MCF 10A (cell line): ENCODE measurements around the gene SKAP2. TPM values are rescaled to one million over a fixed set of nuclear protein-coding genes. Genes with fewer than 3 reads are reported as not detected.
A peak's percentile ranks its signal among the peaks of the same experiment; 100 is the strongest.

Experiments
- BruUV-seq: library from RNA; stranded (reverse); fragments of 400-500 nt; replicated peaks from 2 replicates; lab custom pipeline; 2021; lab: Mats Ljungman, UMichigan
- CTCF ChIA-PET: fragments of 300-600 bp; sonication (Branson Sonifier 250); formaldehyde crosslinking; extraction: SDS; loops from one replicate; lab custom pipeline; 2021; ENCODE audit warnings: antibody characterized with exemption, inconsistent platforms; lab: Yijun Ruan, JAX
- POLR2A ChIA-PET: fragments of 300-600, 350-650 bp; sonication (Branson Sonifier 250); formaldehyde crosslinking; extraction: SDS; loops from one replicate; lab custom pipeline; 2020; ENCODE audit warnings: antibody characterized with exemption, inconsistent platforms; lab: Yijun Ruan, JAX
- DNase-seq: peaks from one replicate; pipeline ENCODE4 v3.0.0-alpha.2; 2018; ENCODE audit not compliant: unreplicated experiment
- H3K27ac Mint-ChIP-seq: one replicate; pipeline ENCODE4 v1.8.0; 2022; ENCODE audit warnings: mild to moderate bottlenecking, low read depth, mixed read lengths; ENCODE audit not compliant: unreplicated experiment
- H3K27me3 Mint-ChIP-seq: one replicate; pipeline ENCODE4 v1.8.0; 2022; ENCODE audit warnings: mixed read lengths; ENCODE audit not compliant: insufficient read depth, unreplicated experiment
- H3K36me3 Mint-ChIP-seq: one replicate; pipeline ENCODE4 v1.8.0; 2022; ENCODE audit warnings: mild to moderate bottlenecking, moderate library complexity, mixed read lengths; ENCODE audit not compliant: insufficient read depth, unreplicated experiment
- H3K4me1 Mint-ChIP-seq: one replicate; pipeline ENCODE4 v1.8.0; 2022; ENCODE audit warnings: mixed read lengths; ENCODE audit not compliant: insufficient read depth, unreplicated experiment
- H3K4me3 Mint-ChIP-seq: one replicate; pipeline ENCODE4 v1.8.0; 2022; ENCODE audit warnings: mild to moderate bottlenecking, moderate library complexity, mixed read lengths; ENCODE audit not compliant: unreplicated experiment
- H3K9me3 Mint-ChIP-seq: one replicate; pipeline ENCODE4 v1.8.0; 2022; ENCODE audit warnings: mixed read lengths; ENCODE audit not compliant: unreplicated experiment
- CTCF ChIP-seq: fragments of 200-600 bp; IDR thresholded peaks from one replicate; pipeline ENCODE4 v1.8.0; 2022; ENCODE audit warnings: antibody characterized with exemption, mild to moderate bottlenecking; ENCODE audit not compliant: unreplicated experiment
- intact Hi-C: fragments of 100-400 bp; cut with micrococcal nuclease; formaldehyde crosslinking; loops from 2 replicates; pipeline ENCODE4 v1.14.1; 2022
- total RNA-seq: library from RNA; stranded (reverse); gene quantifications from 2 replicates; pipeline ENCODE4 v1.2.3, GENCODE V29; 2022

Gene SKAP2
- total RNA-seq, 1 experiment from 2014 or later: 27.5 TPM

GRCh38 chr7:26910221-26910620 is 45.8 kb upstream of the SKAP2 start:
- intact Hi-C loops: no loop called here
- no TSS peak for BruUV-seq
- Mint-ChIP-seq H3K36me3 (no peaks in the 10 kb centered on the region), H3K4me1 (peaks cover 26% of the 10 kb centered on the region), H3K4me3 (no peak overlapping the region), H3K27ac (peak overlapping the region; percentile 50), H3K9me3 (no peaks in the 10 kb centered on the region), H3K27me3 (no peaks in the 10 kb centered on the region)
- no peak for TF ChIP-seq CTCF
- peak; percentile 79 for DNase-seq
- ChIA-PET CTCF (interaction anchor here (1.2 kb wide), 1 partner anchor 84 kb away, joined by 3 read pairs; no protein-coding TSS in a partner anchor), POLR2A (interaction anchor here (0.9 to 1.2 kb wide), 2 partner anchors 12 to 41 kb away, joined by 3 to 4 read pairs; no protein-coding TSS in a partner anchor)

- H3K27ac Mint-ChIP-seq: no peak overlapping the region
- no peak overlapping the region for H3K4me3 Mint-ChIP-seq
- no peaks in the 10 kb centered on the region for H3K4me1 Mint-ChIP-seq
- H3K27me3 Mint-ChIP-seq: no peaks in the 10 kb centered on the region
- intact Hi-C loops: no loop called here
- ChIA-PET CTCF (interaction anchor here (0.9 to 1.0 kb wide), 2 partner anchors 196 to 310 kb away, joined by 3 read pairs; no protein-coding TSS in a partner anchor), POLR2A (interaction anchor here (0.6 to 1.3 kb wide), 4 partner anchors 9 to 183 kb away, joined by 3 to 6 read pairs (median 4); no protein-coding TSS in a partner anchor)
- no TSS peak for BruUV-seq
- peak; percentile 35 for DNase-seq
- no peaks in the 10 kb centered on the region for H3K36me3 Mint-ChIP-seq
- TF ChIP-seq CTCF: no peak
- H3K9me3 Mint-ChIP-seq: no peaks in the 10 kb centered on the region
These were observed 35.9 kb upstream of the SKAP2 start for GRCh38 chr7:26900251-26900650.

GRCh38 chr7:26899519-26899918 is 35.1 kb upstream of the SKAP2 start:
- POLR2A ChIA-PET: interaction anchor here (0.6 to 1.3 kb wide), 5 partner anchors 8 to 1316 kb away, joined by 3 to 6 read pairs (median 4); no protein-coding TSS in a partner anchor
- CTCF ChIA-PET: interaction anchor here (0.5 to 1.0 kb wide), 2 partner anchors 197 to 1007 kb away, joined by 3 read pairs; no protein-coding TSS in a partner anchor

GRCh38 chr7:26898891-26899290 is 34.5 kb upstream of the SKAP2 start:
- TF ChIP-seq CTCF: no peak
- intact Hi-C loops: no loop called here
- no peak overlapping the region for H3K27ac Mint-ChIP-seq
- peak; percentile 22 for DNase-seq
- H3K9me3 Mint-ChIP-seq: no peaks in the 10 kb centered on the region
- ChIA-PET POLR2A (interaction anchor here (0.6 kb wide), 1 partner anchor 1317 kb away, joined by 3 read pairs; no protein-coding TSS in a partner anchor), CTCF (no interaction called here)
- no peaks in the 10 kb centered on the region for H3K27me3 Mint-ChIP-seq
- H3K36me3 Mint-ChIP-seq: no peaks in the 10 kb centered on the region
- no peak overlapping the region for H3K4me3 Mint-ChIP-seq
- BruUV-seq: no TSS peak
- no peaks in the 10 kb centered on the region for H3K4me1 Mint-ChIP-seq

More at GRCh38 chr7:26899519-26899918, 35.1 kb upstream of the SKAP2 start:
- no peaks in the 10 kb centered on the region for H3K9me3 Mint-ChIP-seq
- no TSS peak for BruUV-seq
- H3K36me3 Mint-ChIP-seq: no peaks in the 10 kb centered on the region
- TF ChIP-seq CTCF: no peak
- no peaks in the 10 kb centered on the region for H3K27me3 Mint-ChIP-seq
- H3K4me3 Mint-ChIP-seq: no peak overlapping the region
- H3K27ac Mint-ChIP-seq: no peak overlapping the region
- no peak for DNase-seq
- no peaks in the 10 kb centered on the region for H3K4me1 Mint-ChIP-seq
- intact Hi-C loops: no loop called here
